HCT116 (cell line): ENCODE results near the gene USP33. TPM values are rescaled to one million over a fixed set of nuclear protein-coding genes. Genes with fewer than 3 reads are reported as not detected.

ENCODE experiments used
- ATAC-seq: fragments of 200-7000 bp; cut with Tn5 transposase; 2 replicates; pipeline ENCODE4 v1.9.1; 2020; ENCODE audit warnings: mild to moderate bottlenecking, moderate library complexity
- BruUV-seq: library from RNA; stranded (reverse); fragments of 400-500 nt; replicated peaks from 2 replicates; lab custom pipeline; 2021; lab: Mats Ljungman, UMichigan
- CTCF ChIA-PET: fragments of 300-600 bp; sonication (Branson Sonifier 250); formaldehyde crosslinking; loops from one replicate; lab custom pipeline; 2021; ENCODE audit warnings: antibody characterized with exemption; lab: Charles Lee
- POLR2A ChIA-PET: fragments of 300-600, 350-600 bp; sonication (Branson Sonifier 250); formaldehyde crosslinking; loops from one replicate; lab custom pipeline; 2021; ENCODE audit warnings: antibody characterized with exemption; lab: Charles Lee
- RAD21 ChIA-PET, 2 experiments: fragments of 300-600 bp; sonication (Branson Sonifier 250); formaldehyde crosslinking; loops; one replicate each; lab custom pipeline; 2023; ENCODE audit warnings: low total read pairs in 2 of 2; ENCODE audit not compliant: uncharacterized antibody in 2 of 2, unreplicated experiment in 2 of 2, low non-redundant PET in 1 of 2; lab: Charles Lee
- DNase-seq: peaks from one replicate; pipeline ENCODE4 v3.0.0-alpha.2; 2010; ENCODE audit warnings: low read depth, low spot score
- H2AFZ ChIP-seq: fragments of 200-600 bp; shearing (Covaris generic), sonication (generic); 2 replicates; pipeline ENCODE4 v1.6.1; 2017; ENCODE audit warnings: low read depth, mixed run types, mixed read lengths, antibody characterized with exemption, low read length; ENCODE audit not compliant: poor library complexity, severe bottlenecking
- H3K27ac ChIP-seq: 2 replicates; pipeline ENCODE4 v1.5.1; 2012; ENCODE audit warnings: low read depth, low read length
- H3K27me3 ChIP-seq: fragments of 200-600 bp; sonication (generic); 2 replicates; pipeline ENCODE4 v1.6.1; 2016; ENCODE audit warnings: mixed run types, low read length, mixed read lengths; ENCODE audit not compliant: insufficient read depth
- H3K36me3 ChIP-seq, 2 experiments: fragments of 200-500 bp in 1 of 2; fragments of 200-600 bp in 1 of 2; sonication (Bioruptor generic) in 1 of 2; sonication (generic) in 1 of 2; 2 replicates each; pipeline versions ENCODE4 v1.5.1 to v1.6.1; 2014 to 2016; ENCODE audit warnings: low read length in 2 of 2, inconsistent platforms in 1 of 2, mixed read lengths in 1 of 2, mixed run types in 1 of 2; ENCODE audit not compliant: insufficient read depth in 2 of 2, control insufficient read depth in 1 of 2
- H3K4me1 ChIP-seq, 2 experiments: fragments of 200-600 bp in 1 of 2; sonication (generic) in 1 of 2; 2 replicates each; pipeline versions ENCODE4 v1.5.1 to v1.6.1; 2012 to 2017; ENCODE audit warnings: low read length in 2 of 2, inconsistent platforms in 1 of 2, mild to moderate bottlenecking in 1 of 2, mixed read lengths in 1 of 2, mixed run types in 1 of 2, moderate library complexity in 1 of 2; ENCODE audit not compliant: insufficient read depth in 2 of 2, control insufficient read depth in 1 of 2
- H3K4me2 ChIP-seq: fragments of 200-600 bp; sonication (generic); 2 replicates; pipeline ENCODE4 v1.6.1; 2017; ENCODE audit warnings: mixed run types, low read length, mixed read lengths
- H3K4me3 ChIP-seq, 2 experiments: fragments of 200-600 bp in 1 of 2; sonication (generic) in 1 of 2; replicated peaks in 1 of 2; 2 replicates each; pipeline ENCODE4 v1.5.1; 2011 to 2016; ENCODE audit warnings: low read length in 2 of 2, control low read depth in 1 of 2, low read depth in 1 of 2, mild to moderate bottlenecking in 1 of 2, mixed read lengths in 1 of 2, mixed run types in 1 of 2
- H3K79me2 ChIP-seq: fragments of 200-600 bp; sonication (generic); 2 replicates; pipeline ENCODE4 v1.6.1; 2017; ENCODE audit warnings: mild to moderate bottlenecking, mixed run types, low read length, moderate library complexity, mixed read lengths; ENCODE audit not compliant: insufficient read depth
- H3K9ac ChIP-seq: fragments of 200-600 bp; sonication (generic); 2 replicates; pipeline ENCODE4 v1.6.1; 2016; ENCODE audit warnings: low read length, mixed read lengths
- H3K9me2 ChIP-seq: fragments of 200-600 bp; sonication (generic), shearing (Covaris generic); 2 replicates; pipeline ENCODE4 v1.6.1; 2017; ENCODE audit warnings: mixed run types, mild to moderate bottlenecking, moderate library complexity; ENCODE audit not compliant: insufficient read depth
- H3K9me3 ChIP-seq, 2 experiments: fragments of 200-500 bp in 1 of 2; fragments of 200-600 bp in 1 of 2; sonication (Bioruptor generic) in 1 of 2; sonication (generic) in 1 of 2; 2 replicates each; pipeline ENCODE4 v1.6.1; 2014 to 2017; ENCODE audit warnings: low read length in 2 of 2, mixed read lengths in 2 of 2, inconsistent platforms in 1 of 2, low read depth in 1 of 2, mild to moderate bottlenecking in 1 of 2, mixed run types in 1 of 2, moderate library complexity in 1 of 2; ENCODE audit not compliant: control insufficient read depth in 1 of 2, insufficient read depth in 1 of 2
- H4K20me1 ChIP-seq: fragments of 200-600 bp; sonication (generic), shearing (Covaris generic); 2 replicates; pipeline ENCODE4 v1.6.1; 2017; ENCODE audit warnings: mixed run types, mild to moderate bottlenecking, moderate library complexity; ENCODE audit not compliant: insufficient read depth
- CBX3 ChIP-seq: IDR thresholded peaks from 2 replicates; pipeline ENCODE4 v1.6.1; 2012; ENCODE audit warnings: low read depth
- CEBPB ChIP-seq: IDR thresholded peaks from 2 replicates; pipeline ENCODE4 v1.6.1; 2012; ENCODE audit warnings: low read depth
- EGR1 ChIP-seq: IDR thresholded peaks from 2 replicates; pipeline ENCODE4 v1.6.1; 2012; ENCODE audit warnings: low read depth
- ELF1 ChIP-seq: IDR thresholded peaks from 2 replicates; pipeline ENCODE4 v1.6.1; 2012; ENCODE audit warnings: low read depth, borderline replicate concordance
- EZH2 ChIP-seq: fragments of 200-600 bp; sonication (generic); IDR thresholded peaks from 2 replicates; pipeline ENCODE4 v1.6.1; 2017; ENCODE audit warnings: antibody characterized with exemption, mixed run types
- FOSL1 ChIP-seq: IDR thresholded peaks from 2 replicates; pipeline ENCODE4 v1.6.1; 2012; ENCODE audit warnings: low read depth
- JUND ChIP-seq: IDR thresholded peaks from 2 replicates; pipeline ENCODE4 v1.6.1; 2012
- RAD21 ChIP-seq: IDR thresholded peaks from 2 replicates; pipeline ENCODE4 v1.6.1; 2012; ENCODE audit warnings: low read depth, mild to moderate bottlenecking
- SRF ChIP-seq: IDR thresholded peaks from 2 replicates; pipeline ENCODE4 v1.6.1; 2012; ENCODE audit warnings: low read depth
- TCF7L2 ChIP-seq: IDR thresholded peaks from 2 replicates; pipeline ENCODE4 v1.7.0; 2011; ENCODE audit warnings: borderline replicate concordance, inconsistent platforms; ENCODE audit not compliant: insufficient read depth, insufficient read length; ENCODE audit errors: extremely low read depth
- YY1 ChIP-seq: IDR thresholded peaks from 2 replicates; pipeline ENCODE4 v1.6.1; 2011; ENCODE audit warnings: low read length, low read depth, moderate library complexity, mild to moderate bottlenecking; ENCODE audit not compliant: insufficient replicate concordance; ENCODE audit errors: extremely low read depth
- ZFX ChIP-seq: fragments of 450-650 bp; IDR thresholded peaks from 2 replicates; pipeline ENCODE4 v1.6.1; 2017
- ZNF274 ChIP-seq: fragments of 200-500 bp; sonication (Bioruptor generic); IDR thresholded peaks from 2 replicates; pipeline ENCODE4 v1.6.1; 2014; ENCODE audit warnings: mild to moderate bottlenecking, low read depth, low read length, inconsistent platforms
- intact Hi-C: fragments of 100-400 bp; cut with micrococcal nuclease; formaldehyde crosslinking; loops from 2 replicates; pipeline ENCODE4 v1.10.0; 2022
- total RNA-seq: library from RNA; stranded (reverse); gene quantifications from one replicate; pipeline ENCODE4 v1.2.1, GENCODE V29; 2021; ENCODE audit not compliant: unreplicated experiment
- TF ChIP-seq, protein P1 (sequence below): IDR thresholded peaks from 2 replicates; pipeline ENCODE4 v1.6.1; 2012; ENCODE audit warnings: low read depth
- TF ChIP-seq, protein P2 (sequence below): IDR thresholded peaks from 2 replicates; pipeline ENCODE4 v1.6.1; 2011; ENCODE audit warnings: mild to moderate bottlenecking, low read length, moderate library complexity; ENCODE audit not compliant: insufficient replicate concordance; ENCODE audit errors: extremely low read depth
- TF ChIP-seq, protein P3 (sequence below): IDR thresholded peaks from 2 replicates; pipeline ENCODE4 v1.6.1; 2012

USP33 gene
- total RNA-seq, 1 experiment from 2014 or later = 46.1 TPM

GRCh38 chr1:77671836-77672235, 87.8 kb downstream of the USP33 start:
- POLR2A ChIA-PET = no interaction called here
- RAD21 ChIA-PET = no interaction called here
- CTCF ChIA-PET = no interaction called here
- H3K9me2 ChIP-seq = no peaks in the 10 kb centered on the region
- no peak overlapping the region for H3K27ac ChIP-seq
- TF ChIP-seq ZNF274 (no peak), JUND (no peak), CEBPB (no peak), TCF7L2 (no peak)
- TF ChIP-seq, protein P1, sequence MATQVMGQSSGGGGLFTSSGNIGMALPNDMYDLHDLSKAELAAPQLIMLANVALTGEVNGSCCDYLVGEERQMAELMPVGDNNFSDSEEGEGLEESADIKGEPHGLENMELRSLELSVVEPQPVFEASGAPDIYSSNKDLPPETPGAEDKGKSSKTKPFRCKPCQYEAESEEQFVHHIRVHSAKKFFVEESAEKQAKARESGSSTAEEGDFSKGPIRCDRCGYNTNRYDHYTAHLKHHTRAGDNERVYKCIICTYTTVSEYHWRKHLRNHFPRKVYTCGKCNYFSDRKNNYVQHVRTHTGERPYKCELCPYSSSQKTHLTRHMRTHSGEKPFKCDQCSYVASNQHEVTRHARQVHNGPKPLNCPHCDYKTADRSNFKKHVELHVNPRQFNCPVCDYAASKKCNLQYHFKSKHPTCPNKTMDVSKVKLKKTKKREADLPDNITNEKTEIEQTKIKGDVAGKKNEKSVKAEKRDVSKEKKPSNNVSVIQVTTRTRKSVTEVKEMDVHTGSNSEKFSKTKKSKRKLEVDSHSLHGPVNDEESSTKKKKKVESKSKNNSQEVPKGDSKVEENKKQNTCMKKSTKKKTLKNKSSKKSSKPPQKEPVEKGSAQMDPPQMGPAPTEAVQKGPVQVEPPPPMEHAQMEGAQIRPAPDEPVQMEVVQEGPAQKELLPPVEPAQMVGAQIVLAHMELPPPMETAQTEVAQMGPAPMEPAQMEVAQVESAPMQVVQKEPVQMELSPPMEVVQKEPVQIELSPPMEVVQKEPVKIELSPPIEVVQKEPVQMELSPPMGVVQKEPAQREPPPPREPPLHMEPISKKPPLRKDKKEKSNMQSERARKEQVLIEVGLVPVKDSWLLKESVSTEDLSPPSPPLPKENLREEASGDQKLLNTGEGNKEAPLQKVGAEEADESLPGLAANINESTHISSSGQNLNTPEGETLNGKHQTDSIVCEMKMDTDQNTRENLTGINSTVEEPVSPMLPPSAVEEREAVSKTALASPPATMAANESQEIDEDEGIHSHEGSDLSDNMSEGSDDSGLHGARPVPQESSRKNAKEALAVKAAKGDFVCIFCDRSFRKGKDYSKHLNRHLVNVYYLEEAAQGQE = no peak
- TF ChIP-seq, all 23 proteins: peak for 0
- H3K4me2 ChIP-seq = no peak overlapping the region
- H3K9me3 ChIP-seq = no peaks in the 10 kb centered on the region
- H3K27me3 ChIP-seq = no peaks in the 10 kb centered on the region
- H3K36me3 ChIP-seq = no peaks in the 10 kb centered on the region; a peak in 1 of 4 replicates
- no peak overlapping the region for H3K9ac ChIP-seq
- no peak for ATAC-seq
- peaks cover 42% of the 10 kb centered on the region; the same call in 1 of the 2 replicates for H4K20me1 ChIP-seq
- no peak overlapping the region for H3K4me3 ChIP-seq
- intact Hi-C loops = no loop called here
- no peaks in the 10 kb centered on the region for H3K4me1 ChIP-seq
- no peak for DNase-seq
- peaks cover 100% of the 10 kb centered on the region for H3K79me2 ChIP-seq
- H2AFZ ChIP-seq = no peak overlapping the region
- no TSS peak for BruUV-seq

DNA sequence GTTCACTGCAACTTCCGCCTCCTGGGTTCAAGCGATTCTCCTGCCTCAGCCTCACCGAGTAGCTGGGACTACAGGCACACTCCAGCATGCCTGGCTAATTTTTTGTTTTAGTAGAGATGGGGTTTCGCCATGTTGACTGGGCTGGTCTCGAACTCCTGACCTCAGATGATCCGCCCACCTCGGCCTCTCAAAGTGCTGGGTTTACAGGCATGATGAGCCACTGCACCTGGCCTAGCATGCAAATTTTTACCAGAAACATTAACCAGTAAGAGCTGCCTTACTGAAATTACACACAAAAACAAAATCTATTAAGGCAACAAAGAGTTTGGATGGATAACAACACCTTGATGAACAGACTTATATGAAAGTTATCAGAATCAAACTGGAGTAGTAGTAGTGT, 89.3 kb downstream of the USP33 start:
- DNase-seq (no peak), ATAC-seq (no peak)
- Histone ChIP-seq H3K9me3 (no peaks in the 10 kb centered on the region), H3K9ac (no peak overlapping the region), H3K27ac (no peak overlapping the region), H3K4me2 (no peak overlapping the region), H3K27me3 (no peaks in the 10 kb centered on the region), H3K79me2 (peaks cover 100% of the 10 kb centered on the region), H4K20me1 (peaks cover 40% of the 10 kb centered on the region; the same call in 1 of the 2 replicates), H3K4me1 (no peaks in the 10 kb centered on the region), H3K36me3 (no peaks in the 10 kb centered on the region; a peak in 1 of 4 replicates), H3K4me3 (no peak overlapping the region), H2AFZ (no peak overlapping the region), H3K9me2 (no peaks in the 10 kb centered on the region)
- ChIA-PET RAD21 (no interaction called here), POLR2A (no interaction called here), CTCF (no interaction called here)
- no TSS peak for BruUV-seq
- intact Hi-C loops = no loop called here
- TF ChIP-seq RAD21 = no peak
- TF ChIP-seq, protein P2, sequence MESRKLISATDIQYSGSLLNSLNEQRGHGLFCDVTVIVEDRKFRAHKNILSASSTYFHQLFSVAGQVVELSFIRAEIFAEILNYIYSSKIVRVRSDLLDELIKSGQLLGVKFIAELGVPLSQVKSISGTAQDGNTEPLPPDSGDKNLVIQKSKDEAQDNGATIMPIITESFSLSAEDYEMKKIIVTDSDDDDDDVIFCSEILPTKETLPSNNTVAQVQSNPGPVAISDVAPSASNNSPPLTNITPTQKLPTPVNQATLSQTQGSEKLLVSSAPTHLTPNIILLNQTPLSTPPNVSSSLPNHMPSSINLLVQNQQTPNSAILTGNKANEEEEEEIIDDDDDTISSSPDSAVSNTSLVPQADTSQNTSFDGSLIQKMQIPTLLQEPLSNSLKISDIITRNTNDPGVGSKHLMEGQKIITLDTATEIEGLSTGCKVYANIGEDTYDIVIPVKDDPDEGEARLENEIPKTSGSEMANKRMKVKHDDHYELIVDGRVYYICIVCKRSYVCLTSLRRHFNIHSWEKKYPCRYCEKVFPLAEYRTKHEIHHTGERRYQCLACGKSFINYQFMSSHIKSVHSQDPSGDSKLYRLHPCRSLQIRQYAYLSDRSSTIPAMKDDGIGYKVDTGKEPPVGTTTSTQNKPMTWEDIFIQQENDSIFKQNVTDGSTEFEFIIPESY = no peak
- no peak for TF ChIP-seq EZH2
- TF ChIP-seq, protein P3, sequence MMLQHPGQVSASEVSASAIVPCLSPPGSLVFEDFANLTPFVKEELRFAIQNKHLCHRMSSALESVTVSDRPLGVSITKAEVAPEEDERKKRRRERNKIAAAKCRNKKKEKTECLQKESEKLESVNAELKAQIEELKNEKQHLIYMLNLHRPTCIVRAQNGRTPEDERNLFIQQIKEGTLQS = no peak
- no peak for TF ChIP-seq SRF
- no peak for TF ChIP-seq ZFX
- TF ChIP-seq JUND = no peak
- no peak for TF ChIP-seq ZNF274
- no peak for TF ChIP-seq TCF7L2
- no peak for TF ChIP-seq CBX3
- no peak for TF ChIP-seq EGR1
- TF ChIP-seq YY1 = no peak
- no peak for TF ChIP-seq ELF1
- no peak for TF ChIP-seq FOSL1
